BE2C (cell line): ENCODE results near the gene TMEM271.
"Not testable (repeated sequence)": the region's sequence is repeated elsewhere in the genome, so short reads cannot be mapped to it uniquely, and the experiment has no call there.

Experiments used
- DNase-seq: peaks from one replicate; pipeline ENCODE4 v3.0.0-alpha.2; 2020
- H3K27me3 ChIP-seq: fragments of 250-450 bp; sonication (Bioruptor Pico); 2 replicates; pipeline ENCODE4 v1.5.1; 2020; ENCODE audit warnings: mild to moderate bottlenecking
- H3K36me3 ChIP-seq: fragments of 250-450 bp; sonication (Bioruptor Pico); 2 replicates; pipeline ENCODE4 v1.5.1; 2020; ENCODE audit warnings: mild to moderate bottlenecking
- H3K4me1 ChIP-seq: fragments of 250-450 bp; sonication (Bioruptor Pico); 2 replicates; pipeline ENCODE4 v1.5.1; 2020
- H3K4me3 ChIP-seq: 2 replicates; pipeline ENCODE4 v1.5.1; 2011; ENCODE audit warnings: low read depth, low read length
- H3K9me3 ChIP-seq: fragments of 250-450 bp; sonication (Bioruptor Pico); 2 replicates; pipeline ENCODE4 v1.5.1; 2020
- TF ChIP-seq, protein P1 (sequence below): IDR thresholded peaks from 2 replicates; pipeline ENCODE4 v1.5.1; 2012; ENCODE audit warnings: mild to moderate bottlenecking, low read depth, low read length

The TMEM271 gene

DNA sequence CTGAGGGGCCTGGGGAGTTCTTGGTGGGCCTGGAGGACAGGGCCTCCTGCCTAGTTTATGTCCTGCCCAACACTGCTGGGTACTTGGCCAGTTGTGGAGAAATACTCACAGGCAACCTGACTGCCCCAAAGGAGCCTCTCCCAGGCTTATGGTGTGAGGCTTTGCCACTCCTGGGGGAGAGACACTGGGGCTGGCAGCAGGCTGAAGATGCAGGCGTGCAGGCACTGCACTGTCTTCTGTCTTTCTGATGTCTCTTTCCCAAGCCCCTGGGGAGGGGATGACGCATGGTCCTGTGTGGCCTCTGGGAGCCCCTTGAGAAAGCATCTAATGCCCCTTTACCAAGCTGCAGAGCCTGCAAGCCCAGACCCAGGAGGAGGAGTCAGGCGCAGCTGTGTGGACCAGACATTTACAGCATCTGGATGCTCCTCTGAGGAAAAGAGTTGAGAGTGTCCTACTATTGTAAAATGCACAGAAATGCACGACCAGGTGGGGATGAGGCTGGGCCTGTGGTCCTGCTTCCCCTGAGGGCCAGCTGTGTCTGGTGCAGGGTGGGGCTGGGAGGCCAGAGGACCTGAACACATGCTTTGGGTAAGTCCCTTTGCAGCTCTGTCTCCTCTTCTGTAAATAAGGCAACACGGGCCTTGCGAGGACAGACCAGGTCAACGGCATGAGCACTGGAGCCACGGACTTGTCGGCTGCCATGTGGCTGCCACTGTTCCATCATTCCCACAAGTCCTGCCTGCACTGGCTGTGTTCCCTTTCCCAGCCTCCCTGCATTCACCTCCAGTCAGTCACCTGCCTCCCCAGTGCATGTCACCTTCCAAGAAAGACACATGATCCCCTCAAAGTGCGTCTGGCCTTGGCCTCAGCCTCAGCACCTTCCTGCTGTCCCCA is 8.4 kb downstream of the TMEM271 start:
- H3K27me3 ChIP-seq = no peaks in the 10 kb centered on the region
- H3K36me3 ChIP-seq = no peaks in the 10 kb centered on the region
- no peak overlapping the region for H3K4me3 ChIP-seq
- H3K4me1 ChIP-seq = no peaks in the 10 kb centered on the region
- TF ChIP-seq, protein P1, sequence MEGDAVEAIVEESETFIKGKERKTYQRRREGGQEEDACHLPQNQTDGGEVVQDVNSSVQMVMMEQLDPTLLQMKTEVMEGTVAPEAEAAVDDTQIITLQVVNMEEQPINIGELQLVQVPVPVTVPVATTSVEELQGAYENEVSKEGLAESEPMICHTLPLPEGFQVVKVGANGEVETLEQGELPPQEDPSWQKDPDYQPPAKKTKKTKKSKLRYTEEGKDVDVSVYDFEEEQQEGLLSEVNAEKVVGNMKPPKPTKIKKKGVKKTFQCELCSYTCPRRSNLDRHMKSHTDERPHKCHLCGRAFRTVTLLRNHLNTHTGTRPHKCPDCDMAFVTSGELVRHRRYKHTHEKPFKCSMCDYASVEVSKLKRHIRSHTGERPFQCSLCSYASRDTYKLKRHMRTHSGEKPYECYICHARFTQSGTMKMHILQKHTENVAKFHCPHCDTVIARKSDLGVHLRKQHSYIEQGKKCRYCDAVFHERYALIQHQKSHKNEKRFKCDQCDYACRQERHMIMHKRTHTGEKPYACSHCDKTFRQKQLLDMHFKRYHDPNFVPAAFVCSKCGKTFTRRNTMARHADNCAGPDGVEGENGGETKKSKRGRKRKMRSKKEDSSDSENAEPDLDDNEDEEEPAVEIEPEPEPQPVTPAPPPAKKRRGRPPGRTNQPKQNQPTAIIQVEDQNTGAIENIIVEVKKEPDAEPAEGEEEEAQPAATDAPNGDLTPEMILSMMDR = no peak
- DNase-seq = no peak
- no peaks in the 10 kb centered on the region for H3K9me3 ChIP-seq

DNA sequence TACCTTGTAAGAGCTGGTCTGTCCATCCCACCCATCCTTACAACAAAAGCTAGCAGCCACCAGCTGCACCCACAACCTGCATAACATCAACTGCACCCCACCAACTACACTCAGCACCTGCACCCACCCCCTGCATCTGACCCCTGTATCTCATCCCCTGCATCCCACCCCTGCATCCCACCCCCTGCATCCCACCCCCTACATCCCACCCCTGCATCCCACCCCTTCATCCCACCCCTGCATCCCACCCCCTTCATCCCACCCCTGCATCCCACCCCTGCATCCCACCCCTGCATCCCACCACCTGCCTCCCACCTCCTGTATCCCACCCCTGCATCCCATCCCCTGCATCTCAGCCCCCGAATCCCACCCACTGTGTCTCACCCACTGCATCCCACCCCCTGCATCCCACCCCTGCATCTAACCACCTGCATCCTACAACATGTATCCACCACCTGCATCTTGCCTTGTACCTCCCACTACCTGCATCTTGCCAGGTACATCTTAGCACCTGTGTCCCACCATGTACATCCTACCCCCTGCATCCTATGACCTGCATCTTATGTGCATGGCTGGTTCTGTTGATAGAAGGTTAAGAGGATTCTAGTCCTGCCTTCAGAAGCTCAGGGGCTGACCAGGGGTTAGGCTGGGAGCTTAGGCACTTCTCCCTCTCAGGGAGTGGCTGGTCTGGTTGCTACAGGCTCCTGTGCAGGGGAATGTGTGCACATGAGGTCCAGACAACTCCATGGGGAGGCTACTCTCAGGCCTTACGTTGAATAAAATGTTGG is 9.4 kb downstream of the TMEM271 start:
- no peaks in the 10 kb centered on the region for H3K9me3 ChIP-seq

DNA sequence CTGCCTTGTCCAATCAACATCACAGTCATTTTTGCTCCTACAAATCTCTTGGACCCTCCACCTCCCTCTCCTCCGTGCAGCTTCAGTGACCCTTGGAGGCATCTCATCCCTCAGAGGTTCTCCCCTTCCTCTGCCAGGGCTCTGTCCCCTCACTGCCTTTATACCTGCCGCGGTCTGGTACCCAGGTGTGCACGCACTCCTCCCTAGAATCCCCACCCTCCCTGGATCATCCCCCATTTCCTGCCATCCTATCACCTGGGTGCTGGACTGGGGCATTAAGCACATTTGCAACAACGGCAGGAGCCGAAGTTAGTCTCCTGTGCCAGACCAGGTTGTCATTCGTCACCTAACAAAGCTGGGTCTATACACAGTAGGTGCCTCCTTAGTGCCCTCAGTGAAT is 10.1 kb downstream of the TMEM271 start:
- DNase-seq = no peak
- no peaks in the 10 kb centered on the region for H3K36me3 ChIP-seq
- H3K4me3 ChIP-seq = no peak overlapping the region
- H3K27me3 ChIP-seq = no peaks in the 10 kb centered on the region
- no peaks in the 10 kb centered on the region for H3K9me3 ChIP-seq
- H3K4me1 ChIP-seq = no peaks in the 10 kb centered on the region
- TF ChIP-seq, protein P1 = no peak

More for the DNA sequence above, 9.4 kb downstream of the TMEM271 start:
- Histone ChIP-seq H3K36me3 (no peaks in the 10 kb centered on the region), H3K27me3 (no peaks in the 10 kb centered on the region), H3K4me1 (no peaks in the 10 kb centered on the region), H3K4me3 (no peak overlapping the region)
- TF ChIP-seq, protein P1 = no peak
- no peak for DNase-seq

DNA sequence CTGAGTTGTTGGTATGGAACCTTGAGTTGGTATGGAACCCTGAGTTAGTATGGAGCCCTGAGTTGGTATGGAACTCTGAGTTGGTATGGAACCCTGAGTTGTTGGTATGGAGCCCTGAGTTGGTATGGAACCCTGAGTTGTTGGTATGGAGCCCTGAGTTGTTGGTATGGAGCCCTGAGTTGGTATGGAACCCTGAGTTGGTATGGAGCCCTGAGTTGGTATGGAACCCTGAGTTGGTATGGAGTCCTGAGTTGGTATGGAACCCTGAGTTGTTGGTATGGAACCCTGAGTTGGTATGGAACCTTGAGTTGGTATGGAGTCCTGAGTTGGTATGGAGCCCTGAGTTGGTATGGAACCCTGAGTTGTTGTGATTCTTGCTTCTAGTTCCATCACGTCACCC is 10.5 kb downstream of the TMEM271 start:
- H3K36me3 ChIP-seq, H3K4me3 ChIP-seq, H3K27me3 ChIP-seq, H3K4me1 ChIP-seq, DNase-seq, H3K9me3 ChIP-seq: not testable (repeated sequence)

DNA sequence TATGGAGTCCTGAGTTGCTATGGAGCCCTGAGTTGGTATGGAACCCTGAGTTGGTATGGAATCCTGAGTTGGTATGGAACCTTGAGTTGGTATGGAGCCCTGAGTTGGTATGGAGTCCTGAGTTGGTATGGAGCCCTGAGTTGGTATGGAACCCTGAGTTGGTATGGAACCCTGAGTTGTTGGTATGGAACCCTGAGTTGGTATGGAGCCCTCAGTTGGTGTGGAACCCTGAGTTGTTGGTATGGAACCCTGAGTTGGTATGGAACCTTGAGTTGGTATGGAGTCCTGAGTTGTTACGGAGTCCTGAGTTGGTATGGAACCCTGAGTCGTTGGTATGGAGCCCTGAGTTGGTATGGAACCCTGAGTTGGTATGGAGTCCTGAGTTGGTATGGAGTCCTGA is 13.6 kb downstream of the TMEM271 start:
- not testable (repeated sequence) for DNase-seq, H3K27me3 ChIP-seq, H3K4me1 ChIP-seq, H3K4me3 ChIP-seq, H3K36me3 ChIP-seq, H3K9me3 ChIP-seq

DNA sequence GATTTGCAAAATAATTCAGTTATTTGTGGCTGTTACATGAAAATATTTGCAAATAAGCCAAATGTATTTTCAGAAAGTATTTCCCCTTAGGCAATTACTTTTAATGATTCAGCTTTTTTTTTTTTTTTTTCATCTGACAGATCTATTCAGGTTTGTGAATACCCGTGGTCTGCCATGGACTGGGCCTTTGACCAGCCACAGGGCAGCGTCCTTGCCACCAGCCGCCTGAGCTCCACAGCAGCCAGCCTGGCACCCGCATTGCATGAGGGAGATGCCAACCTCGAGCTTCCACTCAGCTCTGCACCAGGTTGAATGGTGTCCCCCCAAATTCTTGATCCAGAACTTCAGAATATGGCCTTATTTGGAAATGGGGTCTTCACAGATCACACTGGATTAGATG is 14.7 kb downstream of the TMEM271 start:
- Histone ChIP-seq H3K9me3 (no peaks in the 10 kb centered on the region; the same call in 1 of the 2 replicates), H3K36me3 (no peaks in the 10 kb centered on the region), H3K27me3 (no peaks in the 10 kb centered on the region), H3K4me1 (no peaks in the 10 kb centered on the region), H3K4me3 (no peak overlapping the region)
- TF ChIP-seq, protein P1 = no peak
- no peak for DNase-seq
